CD4-positive, alpha-beta T cell treated with Interferon gamma for 1 hour (primary cell): ENCODE results near the gene AP1M1.
A peak's percentile ranks its signal among the peaks of the same experiment; 100 is the strongest.

ENCODE experiments used
- DNase-seq: peaks from one replicate; pipeline ENCODE4 v3.0.0-alpha.2; 2020

AP1M1 gene

DNA sequence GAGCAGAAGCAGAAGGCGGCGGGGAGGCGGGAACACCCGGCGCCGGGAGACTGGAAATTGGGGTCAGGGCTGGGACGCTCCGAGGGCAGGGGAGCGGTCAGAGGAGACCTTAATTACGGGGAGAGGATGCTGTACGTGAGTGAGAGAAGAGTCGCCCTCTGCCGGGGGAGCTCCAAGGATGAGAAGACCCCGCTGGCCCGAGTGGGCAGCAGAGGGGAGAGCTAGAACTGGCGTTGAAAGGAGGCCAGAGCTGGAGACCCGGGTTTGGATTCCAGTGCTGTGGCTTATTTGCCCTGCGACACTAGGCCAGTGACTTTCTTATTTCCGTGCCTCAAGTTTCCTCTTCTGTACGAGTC is 12.0 kb upstream of the AP1M1 start:
- DNase-seq: peak; percentile 30

DNA sequence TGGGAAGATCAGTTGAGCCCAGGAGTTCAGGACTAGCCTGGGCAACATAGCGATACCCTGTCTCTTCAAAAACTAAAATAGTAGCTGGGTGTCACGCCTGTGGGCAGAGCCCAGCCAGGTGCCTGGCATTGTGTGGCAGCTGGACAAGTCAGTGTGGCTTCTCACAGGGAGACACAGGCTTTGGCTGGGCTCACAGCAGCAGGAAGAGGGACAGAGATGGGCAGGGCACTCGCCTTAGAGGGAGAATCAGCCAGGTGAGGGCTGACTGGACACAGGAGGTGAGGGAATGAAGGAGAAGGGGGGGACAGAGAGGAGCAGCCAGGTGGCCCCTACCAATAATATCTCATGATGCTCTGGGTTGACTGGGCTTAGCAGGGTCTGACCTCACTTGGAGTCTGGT is 9.2 kb upstream of the AP1M1 start:
- no peak for DNase-seq

DNA sequence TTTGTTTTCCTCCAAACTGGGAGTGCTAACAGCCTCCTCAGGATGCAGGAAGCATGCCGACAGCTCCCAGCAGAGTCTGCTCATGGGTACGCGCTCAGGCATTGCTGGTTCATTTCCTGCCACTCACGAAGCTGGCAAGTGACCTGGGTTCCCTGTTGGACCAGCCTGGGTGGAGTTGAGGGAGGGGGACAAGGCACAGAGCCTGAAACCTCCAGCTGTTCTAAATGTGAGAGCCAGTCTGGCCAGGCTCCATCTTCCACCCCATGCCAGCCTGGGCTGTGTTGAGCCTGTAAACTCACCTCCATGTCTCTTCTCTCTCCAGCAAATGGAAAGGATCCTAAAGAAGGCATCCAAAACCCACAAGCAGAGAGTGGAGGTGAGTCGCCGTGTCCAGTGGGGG is 7.5 kb upstream of the AP1M1 start:
- DNase-seq: no peak

DNA sequence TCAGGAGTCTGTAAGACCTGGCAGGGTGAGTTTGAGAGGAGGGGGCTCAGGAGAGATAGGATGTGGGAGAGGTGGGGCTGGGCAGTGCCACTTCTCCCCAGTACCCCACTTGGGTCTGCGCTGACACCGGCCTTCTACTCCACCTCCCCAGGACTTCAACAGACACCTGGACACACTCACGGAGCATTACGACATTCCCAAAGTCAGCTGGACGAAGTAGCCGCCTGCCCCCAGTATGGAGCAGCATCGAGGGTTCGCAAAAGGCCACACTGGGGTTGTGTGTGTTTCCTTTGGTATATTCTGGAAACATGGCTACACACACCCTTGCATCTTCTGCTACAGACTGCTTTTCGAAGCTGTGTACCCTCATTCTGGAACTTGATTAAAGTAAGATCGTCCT is 7.0 kb upstream of the AP1M1 start:
- no peak for DNase-seq

DNA sequence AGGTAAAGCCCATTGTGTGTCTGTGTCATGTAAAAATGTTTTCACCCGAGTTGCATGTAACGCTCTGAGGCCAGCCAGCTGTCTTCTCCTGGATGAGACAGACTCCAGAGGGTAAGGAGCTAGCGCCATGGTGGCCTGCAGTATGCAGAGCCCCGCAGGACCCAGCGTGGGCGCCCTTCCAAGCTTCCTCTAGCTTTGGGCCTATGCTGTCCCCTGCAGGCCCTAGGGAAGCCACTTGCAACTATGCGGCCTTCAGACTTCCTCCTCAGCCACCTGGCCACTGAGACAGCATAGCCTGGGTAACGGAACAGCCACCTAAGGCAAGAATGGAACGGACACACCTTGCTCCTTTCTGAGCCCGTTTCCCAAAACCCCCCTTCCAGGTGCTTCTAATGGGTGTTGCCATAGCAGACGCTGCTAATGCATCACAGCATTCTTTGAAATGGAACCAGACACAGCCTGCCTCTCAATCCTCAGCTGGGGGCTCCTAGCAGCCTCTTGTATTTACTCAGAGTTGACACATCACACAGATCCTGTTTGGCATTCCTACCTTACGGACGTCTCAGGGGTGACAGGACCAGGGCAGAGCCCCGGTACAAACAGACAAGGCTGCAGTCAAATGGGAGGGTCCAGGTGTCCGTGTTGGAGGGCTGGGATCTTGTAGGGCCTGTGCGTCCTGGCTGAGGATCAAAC is 6.3 kb upstream of the AP1M1 start:
- DNase-seq: no peak

DNA sequence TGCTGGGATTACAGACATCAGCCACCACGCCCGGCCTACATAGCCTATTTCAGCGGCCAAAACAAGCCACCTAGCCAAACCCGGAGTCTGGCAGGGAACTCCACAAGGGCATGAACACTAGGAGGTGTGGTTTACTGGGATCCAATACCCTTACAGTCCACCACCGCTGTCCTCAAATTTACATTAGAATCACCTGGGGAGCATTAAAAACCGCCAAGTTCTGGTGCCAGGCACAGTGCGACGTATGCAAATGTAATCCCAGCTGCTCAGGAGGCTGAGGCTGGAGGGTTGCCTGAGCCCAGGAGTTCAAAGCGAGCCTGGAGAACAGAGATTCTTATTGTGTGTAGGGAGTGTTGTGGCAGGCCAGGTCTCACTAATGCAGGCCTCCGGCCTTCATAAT is 4.2 kb upstream of the AP1M1 start:
- no peak for DNase-seq

DNA sequence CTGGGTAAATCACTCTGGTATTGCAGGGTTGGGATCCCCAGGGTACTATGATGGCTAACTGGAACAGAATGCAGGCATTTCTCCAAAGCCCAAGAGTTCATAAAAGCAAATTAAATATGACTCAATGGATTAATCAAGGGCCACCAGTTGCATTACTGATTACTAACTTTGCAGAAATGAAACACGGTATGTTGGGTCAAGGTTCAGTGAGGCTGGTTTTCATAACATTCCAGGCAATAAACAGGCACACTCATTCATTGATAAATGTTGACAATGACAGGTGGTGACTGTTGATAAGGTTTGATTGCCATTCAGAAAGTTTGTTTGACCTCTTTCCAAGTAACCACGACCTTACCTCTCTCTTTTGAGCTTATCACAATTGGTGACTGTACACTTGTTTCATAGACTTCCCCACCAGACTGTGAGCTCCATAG is 506 bp upstream of the AP1M1 start:
- DNase-seq: no peak

DNA sequence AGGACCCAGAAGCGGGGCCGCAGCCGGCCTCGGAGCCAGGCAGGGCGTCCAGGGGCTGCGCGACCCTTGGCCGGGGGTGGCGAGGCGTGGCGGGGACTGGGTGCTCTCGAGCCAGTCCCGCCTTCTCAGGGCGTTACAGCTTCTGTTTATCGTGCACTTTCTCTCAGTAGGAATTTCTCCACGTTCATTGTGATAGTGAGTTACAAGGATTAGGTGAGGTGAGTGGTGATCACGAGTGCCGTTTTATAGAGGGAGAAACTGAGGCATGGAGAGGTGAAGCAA is 600 bp downstream of the AP1M1 start:
- DNase-seq: no peak

DNA sequence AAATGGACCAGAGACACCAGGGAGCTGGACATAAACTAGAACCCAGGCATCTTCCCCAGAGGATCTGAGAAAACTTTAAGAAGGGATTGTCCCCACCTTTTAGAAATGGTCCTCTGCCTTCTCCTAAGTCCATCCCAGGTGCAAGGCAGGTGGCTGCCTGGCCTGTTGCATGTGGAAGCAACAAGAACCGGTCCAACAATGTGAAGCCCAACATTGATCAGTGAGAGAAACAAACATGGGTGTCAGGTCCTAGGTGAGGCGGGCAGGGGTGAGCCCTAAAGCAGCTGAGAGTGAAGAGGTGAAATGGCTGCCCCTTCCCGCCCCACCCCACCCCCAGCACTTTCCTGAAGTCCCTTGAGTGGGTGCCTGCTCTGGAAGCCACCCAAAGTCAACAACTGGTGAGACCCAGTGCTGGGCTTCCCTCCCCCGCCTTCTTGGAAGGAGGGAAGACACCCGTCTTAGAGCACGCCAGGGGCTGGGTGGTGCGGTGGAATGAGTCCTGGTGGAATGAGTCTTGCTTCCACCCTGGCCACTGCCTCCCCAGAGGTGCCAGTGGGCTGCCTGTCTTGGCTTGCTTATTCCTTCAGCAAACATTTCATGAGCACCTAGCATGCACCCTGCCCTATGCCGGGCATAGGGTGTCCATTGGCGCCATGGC is 1.7 kb downstream of the AP1M1 start:
- DNase-seq: no peak

DNA sequence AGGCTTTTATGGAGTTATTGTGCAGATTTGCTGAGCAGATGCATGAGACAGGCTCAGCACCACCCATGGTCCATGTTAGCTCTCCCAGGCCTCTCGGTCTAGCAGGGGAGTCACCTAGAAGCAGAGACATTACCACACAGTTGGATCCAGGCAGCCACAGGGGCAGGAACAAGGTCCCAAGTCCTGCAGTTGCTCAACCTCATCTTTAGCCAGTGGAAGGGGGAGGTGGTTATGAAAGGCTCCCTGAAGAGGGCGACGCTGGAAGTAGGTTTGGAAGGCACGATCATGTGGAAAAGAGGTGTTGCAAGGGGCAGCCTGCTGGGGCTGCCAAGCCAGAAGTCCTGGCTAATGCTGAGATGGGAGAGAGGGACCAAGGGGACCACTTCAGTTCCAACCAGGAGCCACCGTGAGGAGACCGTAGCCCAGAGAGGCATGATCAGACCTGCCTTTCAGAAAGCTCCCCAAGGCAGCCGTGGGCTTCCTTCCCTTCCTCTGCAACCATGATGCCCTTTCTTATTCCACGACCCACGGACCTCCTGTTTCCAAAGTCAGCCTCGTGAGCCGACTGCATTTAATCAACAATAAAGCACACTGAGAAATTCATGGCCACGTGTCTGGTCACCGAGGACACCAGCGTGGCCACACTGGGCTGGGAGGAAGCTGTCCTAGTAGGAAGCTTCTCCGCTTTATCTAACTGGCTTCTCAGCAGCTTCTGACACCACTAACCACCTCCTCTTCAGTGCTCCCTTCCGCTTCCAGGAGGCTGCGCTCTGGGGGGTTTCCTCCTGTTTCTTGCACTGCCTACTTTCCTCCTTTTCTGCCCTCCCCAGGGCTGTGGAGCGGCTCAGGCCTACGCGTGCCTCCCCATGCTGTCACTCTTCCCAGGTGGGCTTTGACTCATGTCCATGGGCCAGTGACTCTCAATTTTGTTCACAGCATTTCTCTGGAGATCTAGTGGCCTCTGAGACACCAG is 2.6 kb downstream of the AP1M1 start:
- no peak for DNase-seq

DNA sequence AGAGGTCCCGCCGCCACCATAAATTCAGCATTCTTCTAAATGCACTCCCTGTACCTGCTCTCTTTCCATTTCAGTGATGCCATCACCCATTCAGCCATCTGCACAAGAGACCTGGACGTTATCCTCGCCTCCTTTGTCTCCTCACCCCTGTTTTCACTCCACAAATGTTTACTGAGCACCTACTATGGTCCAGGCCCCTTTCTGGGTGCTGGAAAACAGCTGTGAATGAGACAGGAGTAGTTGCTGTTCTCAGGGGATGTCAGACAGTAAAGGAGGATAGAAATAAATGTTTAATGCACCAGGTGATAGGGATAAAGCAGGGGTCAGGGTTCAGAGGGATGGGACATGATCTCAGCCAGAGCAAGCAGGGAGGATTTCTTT is 3.3 kb downstream of the AP1M1 start:
- no peak for DNase-seq

DNA sequence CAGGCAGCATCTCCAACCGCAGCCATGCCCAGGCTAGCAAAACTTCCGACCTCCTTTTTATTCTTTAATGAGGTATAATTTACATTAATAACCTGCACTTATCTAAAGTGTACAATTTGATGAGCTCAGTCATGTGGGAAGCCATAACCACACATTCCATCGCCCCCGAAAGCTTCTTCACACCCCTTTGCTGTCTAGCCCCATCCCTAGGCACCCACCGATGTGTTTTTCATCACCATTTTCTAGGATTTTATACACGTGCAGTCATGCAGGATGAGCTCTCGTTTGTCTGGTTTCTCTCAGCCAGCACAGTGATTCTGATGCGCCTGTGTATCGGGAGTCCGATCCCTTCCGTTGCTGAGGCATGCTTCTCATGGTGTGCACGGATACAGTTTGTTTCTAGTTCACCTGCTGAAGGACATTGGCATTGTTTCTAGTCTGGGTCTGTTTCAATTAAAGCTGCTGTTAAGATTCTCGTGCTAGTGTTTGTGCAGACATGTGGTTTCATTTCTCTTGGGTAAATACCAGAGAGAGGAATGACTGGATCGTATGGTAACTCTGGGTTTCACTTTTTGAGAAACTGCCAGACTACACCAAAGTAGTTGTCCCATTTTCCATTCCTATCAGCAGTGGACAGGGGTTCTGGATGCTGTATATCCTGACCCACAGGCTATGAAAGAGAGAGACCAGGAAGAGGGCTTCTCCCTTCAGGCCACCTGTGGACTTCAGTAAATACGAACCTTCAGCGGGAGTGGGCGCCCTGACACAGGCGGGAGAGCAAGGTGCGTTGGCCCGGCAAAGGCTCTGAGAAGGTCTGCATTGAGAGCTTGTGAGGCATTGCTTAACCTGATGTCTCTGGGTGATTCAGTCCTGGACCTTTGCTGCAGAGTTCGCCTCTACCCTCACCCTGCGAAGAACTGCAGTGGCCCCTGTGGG is 4.9 kb downstream of the AP1M1 start:
- DNase-seq: no peak

DNA sequence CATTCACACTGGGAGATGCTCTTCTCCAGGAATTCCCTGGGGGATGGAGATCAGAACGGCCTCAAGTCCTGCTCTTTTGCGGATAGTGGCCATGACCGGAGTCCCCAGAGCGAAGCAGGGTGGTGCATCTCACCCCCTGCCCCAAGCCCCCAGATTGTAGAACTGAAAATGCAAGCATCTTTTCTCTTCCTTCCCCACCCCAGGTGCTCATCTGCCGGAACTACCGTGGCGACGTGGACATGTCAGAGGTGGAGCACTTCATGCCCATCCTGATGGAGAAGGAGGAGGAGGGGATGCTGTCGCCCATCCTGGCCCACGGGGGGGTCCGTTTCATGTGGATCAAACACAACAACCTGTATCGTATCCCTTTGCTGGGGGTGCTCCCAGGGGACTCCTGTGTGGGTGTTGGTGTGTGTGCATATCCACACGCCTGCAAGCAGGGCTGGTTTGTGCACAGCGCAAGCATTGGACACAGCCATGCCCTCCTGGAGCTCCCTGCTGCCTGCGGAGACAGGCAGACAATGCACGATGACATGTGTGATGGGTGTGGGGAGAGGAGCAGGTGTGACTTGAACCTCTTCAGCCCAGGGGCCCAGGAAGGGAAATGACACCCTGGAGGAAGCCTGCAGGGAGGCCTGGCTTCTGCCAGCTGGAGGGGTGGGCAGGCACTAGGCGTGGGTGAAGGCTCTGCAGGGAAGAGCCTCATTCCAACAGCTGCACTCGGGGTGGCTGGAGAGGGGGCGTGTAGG is 5.7 kb downstream of the AP1M1 start:
- DNase-seq: no peak

DNA sequence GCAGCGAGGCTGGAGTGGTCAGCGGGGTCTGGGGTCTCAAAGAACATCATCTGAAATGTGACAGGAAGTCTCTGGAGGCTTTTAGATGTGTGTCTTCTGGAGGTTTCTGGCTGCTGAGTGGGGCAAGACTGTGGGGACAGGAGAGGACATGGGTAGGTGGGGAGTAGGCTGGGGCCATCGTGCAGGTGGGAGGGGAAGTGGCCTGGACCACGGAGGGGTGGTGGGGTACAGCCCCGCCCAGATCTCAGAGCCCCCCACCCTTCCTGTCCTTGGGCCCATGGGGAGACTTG is 6.2 kb downstream of the AP1M1 start:
- no peak for DNase-seq

DNA sequence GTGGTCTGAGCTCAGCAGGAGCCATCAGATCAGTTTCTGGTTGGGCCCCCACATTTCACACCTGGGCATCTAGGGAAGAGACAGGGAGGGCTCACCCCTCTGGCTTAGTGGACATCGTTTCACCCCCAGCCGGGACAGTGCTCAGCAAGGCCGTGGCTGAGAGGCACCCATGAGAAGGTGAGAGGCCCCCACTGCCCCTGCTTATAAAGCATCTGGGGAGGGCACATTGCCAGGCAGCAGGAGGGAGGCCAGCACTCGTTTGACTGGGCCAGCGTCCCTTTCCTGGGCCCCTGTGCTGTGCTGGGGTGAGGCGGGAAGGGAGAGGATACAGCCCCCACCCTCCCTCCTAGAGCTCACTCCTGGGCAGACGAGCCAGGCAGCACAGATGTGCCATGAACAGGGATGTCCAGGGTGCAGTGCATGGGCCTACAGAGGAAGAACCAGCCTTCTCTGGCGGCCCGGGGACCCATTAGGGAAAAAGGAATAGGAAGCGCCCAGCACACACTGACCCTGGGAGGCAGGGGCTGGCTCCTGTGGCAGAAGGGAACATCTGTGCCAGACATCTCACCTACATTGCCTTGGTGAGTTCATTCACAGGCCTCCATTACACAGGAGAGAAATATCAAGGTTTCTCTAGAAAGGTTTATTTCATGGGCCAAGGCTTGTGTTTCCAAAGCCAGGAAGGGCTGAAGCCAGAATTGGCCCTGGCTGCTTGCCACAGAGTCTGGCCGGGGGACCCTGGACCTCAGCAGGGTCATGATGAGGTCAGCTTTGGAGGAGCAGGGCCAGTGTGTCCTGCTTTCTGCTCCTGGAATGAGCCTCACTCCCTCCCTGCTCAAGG is 7.7 kb downstream of the AP1M1 start:
- DNase-seq: no peak

DNA sequence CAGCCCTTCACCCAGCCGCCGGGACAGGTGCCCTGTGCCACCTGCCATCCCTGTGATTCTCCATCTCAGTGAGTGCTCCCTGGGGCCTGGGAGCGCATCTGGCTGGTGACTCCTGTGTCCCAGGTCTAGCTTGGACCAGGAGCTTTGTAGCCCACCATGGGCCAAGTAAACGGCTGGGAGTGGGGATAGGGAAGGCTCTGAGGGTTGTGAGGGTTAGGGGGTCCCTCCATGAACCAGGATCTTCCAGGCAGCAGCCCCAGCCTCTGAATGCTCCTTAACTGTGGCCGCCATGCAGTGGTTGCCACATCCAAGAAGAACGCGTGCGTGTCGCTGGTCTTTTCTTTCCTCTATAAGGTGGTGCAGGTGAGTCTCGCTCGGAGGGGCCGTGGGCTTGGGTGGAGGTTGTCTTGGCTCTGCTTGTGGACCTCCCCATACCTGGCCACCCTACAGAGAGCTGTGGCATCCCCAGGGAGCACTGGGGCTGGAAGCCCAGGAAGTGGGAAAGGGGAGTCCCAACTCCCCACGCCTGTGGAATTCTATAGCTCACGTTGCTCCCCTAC is 8.4 kb downstream of the AP1M1 start:
- no peak for DNase-seq

DNA sequence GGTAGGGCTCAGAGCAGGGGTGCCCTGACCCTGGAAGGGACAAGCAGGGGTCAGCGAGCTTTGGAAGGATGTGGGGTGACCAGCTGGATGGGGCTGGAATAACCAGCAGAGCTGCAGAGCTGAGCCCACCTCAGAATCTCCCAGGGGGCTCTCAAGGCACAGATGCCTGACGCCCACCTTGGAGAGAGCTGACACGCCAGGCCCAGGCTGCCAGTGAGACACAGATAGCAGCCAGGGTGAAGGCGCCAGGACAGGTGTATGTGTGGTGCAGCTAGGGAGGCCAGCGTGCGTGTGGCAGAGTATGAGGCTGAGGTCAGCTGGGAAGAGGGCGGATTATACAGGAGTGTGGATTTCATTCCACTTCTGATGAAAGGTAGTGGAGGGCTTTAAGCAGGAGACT is 8.9 kb downstream of the AP1M1 start:
- DNase-seq: no peak

DNA sequence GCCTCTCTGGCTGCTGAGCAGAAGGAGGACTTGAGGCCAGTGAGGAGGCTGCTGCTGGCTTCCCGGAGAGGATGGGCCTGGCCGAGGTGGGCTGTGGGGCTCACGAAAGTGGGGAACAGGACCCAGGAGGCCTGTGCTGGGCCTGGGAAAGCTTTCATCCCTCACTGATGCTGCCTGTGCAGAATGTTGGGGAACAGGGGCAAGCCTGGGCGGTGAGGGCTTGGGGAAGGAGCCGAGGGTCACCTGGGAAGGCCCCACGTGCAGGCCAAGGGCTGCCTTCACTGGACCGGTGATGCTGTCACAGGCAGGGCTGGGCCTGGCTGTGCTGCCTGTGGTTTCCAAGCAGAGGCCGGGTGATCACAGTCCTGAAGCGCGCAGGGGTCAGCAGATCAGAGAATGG is 9.4 kb downstream of the AP1M1 start:
- no peak for DNase-seq

DNA sequence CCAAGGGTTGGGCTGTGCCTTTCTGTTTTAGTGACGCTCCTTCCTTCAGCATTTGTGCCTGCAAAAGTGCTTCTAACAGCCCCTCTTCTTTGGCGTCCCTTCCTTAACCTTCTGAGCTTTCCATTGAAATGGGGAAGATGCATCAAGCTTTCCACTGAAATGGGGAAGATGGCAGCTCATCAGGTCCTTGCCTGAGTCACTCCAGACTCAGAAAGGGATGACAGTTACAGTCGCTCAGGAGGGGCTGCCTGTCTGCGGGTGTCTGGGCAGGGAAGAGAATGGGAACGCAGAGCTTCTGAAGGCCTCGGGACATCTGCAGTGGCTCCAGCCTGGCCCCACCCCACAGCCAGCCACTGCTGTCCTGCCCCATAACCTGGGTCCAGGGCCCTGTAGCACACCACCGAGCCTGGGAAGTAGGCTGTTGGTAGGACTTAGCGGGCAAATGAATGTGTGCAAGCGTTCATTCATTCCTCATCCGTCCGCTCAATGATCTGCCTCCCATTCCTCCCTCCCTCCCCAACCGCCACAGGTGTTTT is 9.8 kb downstream of the AP1M1 start:
- no peak for DNase-seq

DNA sequence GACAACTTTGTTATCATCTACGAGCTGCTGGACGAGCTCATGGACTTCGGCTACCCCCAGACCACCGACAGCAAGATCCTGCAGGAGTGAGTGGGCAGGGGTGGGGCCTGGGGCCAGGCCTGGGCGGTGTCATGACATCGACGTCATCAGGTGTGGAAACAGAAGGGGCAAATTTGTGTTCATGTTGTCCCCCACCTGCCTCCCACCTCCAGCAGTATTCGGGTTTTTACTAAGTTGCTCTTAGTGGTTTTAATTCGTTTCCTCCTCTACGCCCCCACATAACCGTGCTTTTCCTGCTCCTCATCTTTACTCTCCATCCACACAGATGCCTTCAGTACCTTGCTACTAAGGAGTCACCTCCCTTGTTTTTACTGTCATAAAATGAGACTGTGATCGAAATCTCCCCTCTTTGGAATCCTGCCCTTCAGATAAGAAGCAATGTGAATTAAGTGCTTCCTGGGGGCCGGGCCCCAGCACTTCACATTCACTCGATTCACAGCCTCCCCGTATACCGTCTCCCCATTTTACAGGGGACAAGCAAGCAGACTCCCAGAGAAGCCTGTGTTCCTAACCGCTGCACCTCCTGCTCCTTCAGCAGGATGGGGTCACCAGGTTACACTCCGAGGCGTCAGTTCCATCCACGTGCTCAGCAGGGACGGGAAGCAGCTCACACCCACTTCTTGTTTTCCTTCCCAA is 10.5 kb downstream of the AP1M1 start:
- DNase-seq: no peak
